A673 (cell line): Measurements from ENCODE around the gene AKTIP. TPM values are rescaled to one million over a fixed set of nuclear protein-coding genes. Genes with fewer than 3 reads are reported as not detected.

Source experiments
- BruUV-seq: library from RNA; stranded (reverse); fragments of 400-500 nt; replicated peaks from 2 replicates; lab custom pipeline; 2021; lab: Mats Ljungman, UMichigan
- CTCF ChIA-PET: fragments of 300-600 bp; sonication (Branson Sonifier 250); formaldehyde crosslinking; loops from one replicate; lab custom pipeline; 2022; ENCODE audit warnings: antibody characterized with exemption; lab: Charles Lee
- POLR2A ChIA-PET: fragments of 300-600 bp; sonication (Branson Sonifier 250); formaldehyde crosslinking; loops from one replicate; lab custom pipeline; 2022; ENCODE audit warnings: antibody characterized with exemption; ENCODE audit not compliant: low non-redundant PET; lab: Charles Lee
- DNase-seq: peaks from one replicate; pipeline ENCODE4 v3.0.0-alpha.2; 2015; ENCODE audit warnings: low spot score
- H3K27ac ChIP-seq: fragments of 200-600 bp; sonication (generic); 2 replicates; pipeline ENCODE4 v1.5.1; 2016; ENCODE audit warnings: mixed run types, low read depth, mild to moderate bottlenecking, mixed read lengths, antibody characterized with exemption, low read length; ENCODE audit not compliant: poor library complexity, severe bottlenecking
- H3K27me3 ChIP-seq: fragments of 200-600 bp; sonication (generic); replicated peaks from 2 replicates; pipeline ENCODE4 v1.6.1; 2017; ENCODE audit warnings: mixed run types, low read depth, mild to moderate bottlenecking, mixed read lengths, antibody characterized with exemption, low read length; ENCODE audit not compliant: insufficient read depth, poor library complexity
- H3K36me3 ChIP-seq: fragments of 200-600 bp; sonication (generic); 2 replicates; pipeline ENCODE4 v1.6.1; 2016; ENCODE audit warnings: mixed run types, mild to moderate bottlenecking, mixed read lengths, antibody characterized with exemption, low read length; ENCODE audit not compliant: insufficient read depth, poor library complexity, severe bottlenecking
- H3K4me1 ChIP-seq: fragments of 200-600 bp; sonication (generic); 2 replicates; pipeline ENCODE4 v1.6.1; 2017; ENCODE audit warnings: mixed run types, mild to moderate bottlenecking, mixed read lengths, antibody characterized with exemption, low read length; ENCODE audit not compliant: insufficient read depth, poor library complexity, severe bottlenecking
- H3K4me3 ChIP-seq: fragments of 200-600 bp; sonication (generic); 2 replicates; pipeline ENCODE4 v1.5.1; 2016; ENCODE audit warnings: low read depth, mixed run types, mild to moderate bottlenecking, mixed read lengths, low read length; ENCODE audit not compliant: poor library complexity, severe bottlenecking
- H3K9me3 ChIP-seq: fragments of 200-600 bp; sonication (generic); 2 replicates; pipeline ENCODE4 v1.6.1; 2016; ENCODE audit warnings: mixed run types, low read depth, mild to moderate bottlenecking, mixed read lengths, antibody characterized with exemption, low read length; ENCODE audit not compliant: poor library complexity, severe bottlenecking
- CTCF ChIP-seq: fragments of 300-800, 200-600 bp; sonication (generic); conservative IDR thresholded peaks from 2 replicates; pipeline ENCODE4 v1.5.1; 2017; ENCODE audit warnings: low read depth, mild to moderate bottlenecking, antibody characterized with exemption, low read length, moderate library complexity, mixed read lengths
- EZH2 ChIP-seq: fragments of 200-600 bp; sonication (generic); IDR thresholded peaks from 2 replicates; pipeline ENCODE4 v1.6.1; 2017; ENCODE audit warnings: borderline replicate concordance, low read depth, mild to moderate bottlenecking, mixed read lengths, antibody characterized with exemption, low read length; ENCODE audit not compliant: poor library complexity, severe bottlenecking
- intact Hi-C: fragments of 100-400 bp; cut with micrococcal nuclease; formaldehyde crosslinking; loops from one replicate; pipeline ENCODE4 v1.10.0; 2022; ENCODE audit not compliant: unreplicated experiment
- total RNA-seq: library from RNA; stranded (reverse); gene quantifications from 2 replicates; pipeline ENCODE4 v1.2.3, GENCODE V29; 2021

The AKTIP gene
- total RNA-seq, 1 experiment from 2014 or later, result 15.0 TPM

GRCh38 chr16:53530046-53530445, 27.0 kb upstream of the AKTIP start:
- Histone ChIP-seq H3K4me1 (no peaks in the 10 kb centered on the region), H3K27me3 (no peaks in the 10 kb centered on the region), H3K4me3 (no peak overlapping the region), H3K36me3 (no peaks in the 10 kb centered on the region), H3K9me3 (no peaks in the 10 kb centered on the region), H3K27ac (no peak overlapping the region)
- no TSS peak for BruUV-seq
- no peak for DNase-seq
- intact Hi-C loops, result no loop called here
- no peak for TF ChIP-seq CTCF
- no peak for TF ChIP-seq EZH2
- ChIA-PET POLR2A (no interaction called here), CTCF (no interaction called here)

- Histone ChIP-seq H3K4me3 (no peak overlapping the region), H3K27me3 (no peaks in the 10 kb centered on the region), H3K4me1 (no peaks in the 10 kb centered on the region), H3K9me3 (no peaks in the 10 kb centered on the region), H3K27ac (no peak overlapping the region), H3K36me3 (no peaks in the 10 kb centered on the region)
- intact Hi-C loops, result no loop called here
- ChIA-PET CTCF (no interaction called here), POLR2A (no interaction called here)
- BruUV-seq, result no TSS peak
- DNase-seq, result no peak
- no peak for TF ChIP-seq CTCF
- no peak for TF ChIP-seq EZH2
These were observed 26.5 kb upstream of the AKTIP start for GRCh38 chr16:53529513-53529912.

DNA sequence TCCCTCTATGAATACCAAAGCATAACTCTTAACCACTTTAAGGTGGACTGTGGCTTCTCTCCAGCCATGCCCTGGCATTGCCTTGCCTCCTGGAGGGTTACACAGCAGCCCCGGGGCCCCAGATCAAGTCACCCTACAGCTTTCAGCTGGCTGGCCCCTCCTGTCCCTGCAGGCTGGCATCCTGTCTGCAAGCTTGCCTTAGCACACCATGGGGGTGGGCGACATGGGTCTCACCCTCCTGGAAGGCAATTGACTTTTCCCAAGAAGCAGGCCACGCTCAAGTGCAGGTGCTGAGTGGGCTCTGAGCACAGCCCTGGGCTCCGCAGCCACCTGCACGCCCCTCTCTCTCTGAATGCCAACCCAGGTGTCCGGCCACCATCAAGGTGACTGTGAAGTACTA, 25.8 kb upstream of the AKTIP start:
- ChIA-PET POLR2A (no interaction called here), CTCF (no interaction called here)
- DNase-seq, result no peak
- TF ChIP-seq EZH2 (no peak), CTCF (no peak)
- intact Hi-C loops, result no loop called here
- no peaks in the 10 kb centered on the region for H3K36me3 ChIP-seq
- H3K4me3 ChIP-seq, result no peak overlapping the region
- H3K27me3 ChIP-seq, result no peaks in the 10 kb centered on the region
- no peaks in the 10 kb centered on the region for H3K9me3 ChIP-seq
- H3K27ac ChIP-seq, result no peak overlapping the region
- H3K4me1 ChIP-seq, result no peaks in the 10 kb centered on the region
- no TSS peak for BruUV-seq
